Measurements from ENCODE around the gene WWC2.
A peak's percentile ranks its signal among the peaks of the same experiment; 100 is the strongest.

WWC2 gene

DNA sequence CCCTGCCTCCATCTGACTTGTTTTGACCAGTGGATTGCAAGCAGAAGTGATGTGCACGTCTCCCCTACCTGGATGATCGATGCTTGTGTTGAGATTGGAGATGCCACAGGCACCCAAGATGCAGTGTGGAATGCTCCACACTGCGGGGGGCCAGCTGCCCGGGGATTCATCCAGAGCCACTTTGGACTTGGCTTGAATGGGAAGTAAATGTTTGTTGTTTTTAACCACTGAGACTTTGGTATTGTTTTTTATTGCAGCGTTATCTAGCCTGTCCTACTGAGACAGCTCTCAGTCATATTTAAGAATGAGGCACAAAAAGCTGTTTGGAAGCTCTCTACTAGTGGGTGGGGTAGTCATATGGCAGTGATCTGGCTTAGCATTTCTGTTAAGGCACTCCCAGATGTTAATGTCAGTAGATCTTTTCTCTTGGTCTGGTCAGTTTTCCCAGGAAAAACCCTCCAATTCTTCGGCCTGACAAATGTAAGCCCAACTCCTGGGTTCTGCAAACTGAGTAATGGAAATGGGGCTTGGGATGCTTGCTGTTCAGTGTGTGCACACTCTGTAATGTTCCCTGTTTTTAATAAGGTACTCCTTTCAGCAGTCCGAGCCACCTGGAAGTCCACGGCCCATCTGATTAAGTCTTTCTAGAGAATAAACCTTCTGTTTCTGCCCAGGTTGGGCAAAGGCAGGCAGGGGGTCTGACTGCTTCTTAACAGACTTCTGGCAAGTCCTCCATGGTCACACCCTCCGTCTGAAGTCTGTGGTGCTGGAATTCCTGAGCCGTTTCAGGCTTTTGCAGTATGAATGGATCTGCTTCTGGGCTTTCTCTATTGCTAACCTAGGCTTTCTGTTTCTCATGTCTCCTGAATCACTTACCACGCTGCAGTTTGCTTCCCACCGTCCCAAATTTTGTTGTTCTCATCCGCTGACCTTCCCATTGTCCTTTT, 74.8 kb downstream of the WWC2 start (continued):
- TF ChIP-seq ZNF302 (tag by site-specific recombination; IDR thresholded peaks at IDR 0.05; ENCODE audit: low read depth) (no peak), ZNF843 (tag by site-specific recombination; IDR thresholded peaks at IDR 0.05) (peak; percentile 67; the same call in 1 of the 2 replicates), ZBTB1 (tag by site-specific recombination; IDR thresholded peaks at IDR 0.05) (no peak), KLF7 (tag by site-specific recombination; IDR thresholded peaks at IDR 0.05; ENCODE audit: borderline replicate concordance) (no peak), KLF9 (tag by site-specific recombination; IDR thresholded peaks at IDR 0.05; ENCODE audit: low read depth) (no peak), ZNF561 (tag by site-specific recombination; IDR thresholded peaks at IDR 0.05; ENCODE audit: borderline replicate concordance) (no peak; the same call in 1 of the 2 replicates), ZSCAN23 (tag by site-specific recombination; IDR thresholded peaks at IDR 0.05) (no peak), ZNF558 (tag by site-specific recombination; IDR thresholded peaks at IDR 0.05) (no peak), PRDM1 (tag by site-specific recombination; IDR thresholded peaks at IDR 0.05) (no peak), BCL11A (tag by site-specific recombination; IDR thresholded peaks at IDR 0.05; ENCODE audit: low read depth) (no peak), SCRT1 (tag by site-specific recombination; IDR thresholded peaks at IDR 0.05; ENCODE audit: borderline replicate concordance) (peak; percentile 66; the same call in 1 of the 2 replicates), ZNF624 (tag by site-specific recombination; IDR thresholded peaks at IDR 0.05) (no peak), ZXDB (tag by site-specific recombination; IDR thresholded peaks at IDR 0.05) (peak; percentile 58; the same call in 1 of the 2 replicates), REPIN1 (tag by site-specific recombination; IDR thresholded peaks at IDR 0.05; ENCODE audit: low read depth) (no peak), HOXC10 (CRISPR knock-in tag; IDR thresholded peaks at IDR 0.05) (no peak), ZNF530 (tag by site-specific recombination; IDR thresholded peaks at IDR 0.05; ENCODE audit: low read depth) (no peak), GFI1B (tag by site-specific recombination; IDR thresholded peaks at IDR 0.05) (no peak), ZNF16 (tag by site-specific recombination; IDR thresholded peaks at IDR 0.05; ENCODE audit: low read depth) (no peak), ZIC2 (tag by site-specific recombination; IDR thresholded peaks at IDR 0.05) (peak; percentile 91), ZNF221 (tag by site-specific recombination; IDR thresholded peaks at IDR 0.05; ENCODE audit: borderline replicate concordance) (no peak), ZNF175 (tag by site-specific recombination; IDR thresholded peaks at IDR 0.05) (no peak), ZBTB8A (tag by site-specific recombination; IDR thresholded peaks at IDR 0.05) (no peak), MEIS1 (CRISPR knock-in tag; IDR thresholded peaks at IDR 0.05; ENCODE audit: borderline replicate concordance) (no peak), OSR2 (tag by site-specific recombination; IDR thresholded peaks at IDR 0.05) (peak; percentile 83), ZNF629 (tag by site-specific recombination; IDR thresholded peaks at IDR 0.05) (no peak), SP2 (tag by site-specific recombination; IDR thresholded peaks at IDR 0.05) (no peak), ZNF324 (tag by site-specific recombination; IDR thresholded peaks at IDR 0.05) (no peak), ZNF19 (tag by site-specific recombination; IDR thresholded peaks at IDR 0.05; ENCODE audit: low read depth) (no peak), SP7 (tag by site-specific recombination; IDR thresholded peaks at IDR 0.05) (no peak), ZEB2 (tag by site-specific recombination; IDR thresholded peaks at IDR 0.05) (peak; percentile 83; the same call in 1 of the 2 replicates), ZNF76 (tag by site-specific recombination; IDR thresholded peaks at IDR 0.05; ENCODE audit: borderline replicate concordance, low read depth) (no peak)
- TF ChIP-seq, protein P1, sequence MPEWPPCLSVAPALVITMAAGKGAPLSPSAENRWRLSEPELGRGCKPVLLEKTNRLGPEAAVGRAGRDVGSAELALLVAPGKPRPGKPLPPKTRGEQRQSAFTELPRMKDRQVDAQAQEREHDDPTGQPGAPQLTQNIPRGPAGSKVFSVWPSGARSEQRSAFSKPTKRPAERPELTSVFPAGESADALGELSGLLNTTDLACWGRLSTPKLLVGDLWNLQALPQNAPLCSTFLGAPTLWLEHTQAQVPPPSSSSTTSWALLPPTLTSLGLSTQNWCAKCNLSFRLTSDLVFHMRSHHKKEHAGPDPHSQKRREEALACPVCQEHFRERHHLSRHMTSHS (tag by site-specific recombination; IDR thresholded peaks at IDR 0.05), result no peak
- TF ChIP-seq, protein P2, sequence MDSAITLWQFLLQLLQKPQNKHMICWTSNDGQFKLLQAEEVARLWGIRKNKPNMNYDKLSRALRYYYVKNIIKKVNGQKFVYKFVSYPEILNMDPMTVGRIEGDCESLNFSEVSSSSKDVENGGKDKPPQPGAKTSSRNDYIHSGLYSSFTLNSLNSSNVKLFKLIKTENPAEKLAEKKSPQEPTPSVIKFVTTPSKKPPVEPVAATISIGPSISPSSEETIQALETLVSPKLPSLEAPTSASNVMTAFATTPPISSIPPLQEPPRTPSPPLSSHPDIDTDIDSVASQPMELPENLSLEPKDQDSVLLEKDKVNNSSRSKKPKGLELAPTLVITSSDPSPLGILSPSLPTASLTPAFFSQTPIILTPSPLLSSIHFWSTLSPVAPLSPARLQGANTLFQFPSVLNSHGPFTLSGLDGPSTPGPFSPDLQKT (IDR thresholded peaks at IDR 0.05; ENCODE audit: borderline replicate concordance, low read depth, low read length), result no peak
- TF ChIP-seq, protein P3, sequence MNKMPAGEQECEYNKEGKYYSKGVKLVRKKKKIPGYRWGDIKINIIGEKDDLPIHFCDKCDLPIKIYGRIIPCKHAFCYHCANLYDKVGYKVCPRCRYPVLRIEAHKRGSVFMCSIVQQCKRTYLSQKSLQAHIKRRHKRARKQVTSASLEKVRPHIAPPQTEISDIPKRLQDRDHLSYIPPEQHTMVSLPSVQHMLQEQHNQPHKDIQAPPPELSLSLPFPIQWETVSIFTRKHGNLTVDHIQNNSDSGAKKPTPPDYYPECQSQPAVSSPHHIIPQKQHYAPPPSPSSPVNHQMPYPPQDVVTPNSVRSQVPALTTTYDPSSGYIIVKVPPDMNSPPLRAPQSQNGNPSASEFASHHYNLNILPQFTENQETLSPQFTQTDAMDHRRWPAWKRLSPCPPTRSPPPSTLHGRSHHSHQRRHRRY (tag by site-specific recombination; IDR thresholded peaks at IDR 0.05), result no peak
- TF ChIP-seq, protein P4, sequence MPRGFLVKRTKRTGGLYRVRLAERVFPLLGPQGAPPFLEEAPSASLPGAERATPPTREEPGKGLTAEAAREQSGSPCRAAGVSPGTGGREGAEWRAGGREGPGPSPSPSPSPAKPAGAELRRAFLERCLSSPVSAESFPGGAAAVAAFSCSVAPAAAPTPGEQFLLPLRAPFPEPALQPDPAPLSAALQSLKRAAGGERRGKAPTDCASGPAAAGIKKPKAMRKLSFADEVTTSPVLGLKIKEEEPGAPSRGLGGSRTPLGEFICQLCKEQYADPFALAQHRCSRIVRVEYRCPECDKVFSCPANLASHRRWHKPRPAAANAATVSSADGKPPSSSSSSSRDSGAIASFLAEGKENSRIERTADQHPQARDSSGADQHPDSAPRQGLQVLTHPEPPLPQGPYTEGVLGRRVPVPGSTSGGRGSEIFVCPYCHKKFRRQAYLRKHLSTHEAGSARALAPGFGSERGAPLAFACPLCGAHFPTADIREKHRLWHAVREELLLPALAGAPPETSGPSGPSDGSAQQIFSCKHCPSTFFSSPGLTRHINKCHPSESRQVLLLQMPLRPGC (tag by site-specific recombination; IDR thresholded peaks at IDR 0.05), result no peak
- TF ChIP-seq, protein P5, sequence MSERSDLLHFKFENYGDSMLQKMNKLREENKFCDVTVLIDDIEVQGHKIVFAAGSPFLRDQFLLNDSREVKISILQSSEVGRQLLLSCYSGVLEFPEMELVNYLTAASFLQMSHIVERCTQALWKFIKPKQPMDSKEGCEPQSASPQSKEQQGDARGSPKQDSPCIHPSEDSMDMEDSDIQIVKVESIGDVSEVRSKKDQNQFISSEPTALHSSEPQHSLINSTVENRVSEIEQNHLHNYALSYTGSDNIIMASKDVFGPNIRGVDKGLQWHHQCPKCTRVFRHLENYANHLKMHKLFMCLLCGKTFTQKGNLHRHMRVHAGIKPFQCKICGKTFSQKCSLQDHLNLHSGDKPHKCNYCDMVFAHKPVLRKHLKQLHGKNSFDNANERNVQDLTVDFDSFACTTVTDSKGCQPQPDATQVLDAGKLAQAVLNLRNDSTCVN (tag by site-specific recombination; optimal IDR thresholded peaks at IDR 0.05), result no peak
